Lung microvascular endothelial cell (primary cell): Measurements from ENCODE around the gene ZNF771. TPM values are rescaled to one million over a fixed set of nuclear protein-coding genes. Genes with fewer than 3 reads are reported as not detected.
"Not testable (repeated sequence)": the region's sequence is repeated elsewhere in the genome, so short reads cannot be mapped to it uniquely, and the experiment has no call there.

Experiments
- DNase-seq, 2 donors: peaks; one replicate each; pipeline versions ENCODE4 v3.0.0 to v3.0.0-alpha.2; 2010; ENCODE audit warnings: low read depth in 2 of 2
- total RNA-seq: library from RNA; depleted of rRNA; stranded (reverse); fragments of >200 nt; gene quantifications from 2 replicates; pipeline ENCODE4 v1.2.1, GENCODE V29; 2014

The ZNF771 gene
- total RNA-seq, 1 donor from 2014 or later = 10.5 TPM

DNA sequence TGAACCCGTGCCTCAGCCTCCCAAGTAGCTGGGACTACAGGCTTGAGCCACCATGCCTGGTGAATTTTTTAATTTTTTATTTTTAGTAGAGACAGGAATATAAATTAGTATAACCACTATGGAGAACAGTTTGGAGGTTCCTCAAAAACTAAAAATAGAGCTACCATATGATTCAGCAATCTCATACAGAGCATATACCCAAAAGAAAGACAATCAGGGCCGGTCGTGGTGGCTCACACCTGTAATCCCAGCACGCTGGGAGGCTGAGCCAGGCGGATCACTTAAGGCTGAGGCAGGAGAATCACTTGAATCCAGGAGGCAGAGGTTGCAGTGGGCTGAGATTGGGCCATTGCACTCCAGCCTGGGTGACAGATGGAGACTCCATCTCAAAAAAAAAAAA is 54.0 kb downstream of the ZNF771 start:
- not testable (repeated sequence) for DNase-seq

DNA sequence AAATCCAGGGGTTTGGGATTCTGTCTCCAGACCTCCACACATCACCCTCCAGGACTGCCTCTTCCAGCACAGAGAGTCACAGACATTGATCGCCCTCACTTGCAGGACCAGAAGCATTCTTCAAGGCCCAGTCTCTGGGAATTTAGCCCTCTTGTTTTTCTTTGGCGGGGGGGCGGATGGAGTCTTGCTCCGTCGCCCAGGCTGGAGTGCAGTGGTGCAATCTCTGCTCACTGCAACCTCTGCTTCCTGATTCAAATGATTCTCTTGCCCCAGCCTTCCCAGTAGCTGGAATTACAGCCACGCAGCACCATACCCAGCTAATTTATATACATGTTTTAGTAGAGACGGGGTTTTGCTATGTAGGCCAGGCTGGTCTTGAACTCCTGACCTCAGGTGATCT is 56.7 kb downstream of the ZNF771 start:
- DNase-seq = no peak

Other genes with a start within 250 kb of the ZNF771 start
- gene CORO1A, start 224.0 kb upstream of the ZNF771 start, total RNA-seq = 0.79 and 1.5 TPM in 2 replicates
- 20.4 and 25.3 TPM in 2 replicates for gene BOLA2B, start 213.9 kb upstream of the ZNF771 start, total RNA-seq
- 35.9 and 44.2 TPM in 2 replicates for gene SLX1A, start 213.7 kb upstream of the ZNF771 start, total RNA-seq
- gene SULT1A3, start 208.4 kb upstream of the ZNF771 start, total RNA-seq = 1.1 and 2.2 TPM in 2 replicates
- gene NPIPB13, start 159.1 kb upstream of the ZNF771 start, total RNA-seq = 0.22 and 0.60 TPM in 2 replicates
- 31.6 and 31.9 TPM in 2 replicates for gene CD2BP2, start 52.3 kb upstream of the ZNF771 start, total RNA-seq
- gene TBC1D10B, start 37.1 kb upstream of the ZNF771 start, total RNA-seq = 16.6 and 22.4 TPM in 2 replicates
- gene MYL11, start 32.8 kb upstream of the ZNF771 start, total RNA-seq = not detected in 2 replicates
- 0.20 TPM in 1 of 2 replicates, not detected in the other for gene SEPTIN1, start 25.0 kb upstream of the ZNF771 start, total RNA-seq
- gene ZNF48, start 12.2 kb upstream of the ZNF771 start, total RNA-seq = 11.1 and 11.6 TPM in 2 replicates
- gene DCTPP1, start 22.4 kb downstream of the ZNF771 start, total RNA-seq = 54.8 and 57.5 TPM in 2 replicates
- 11.8 and 17.9 TPM in 2 replicates for gene SEPHS2, start 38.3 kb downstream of the ZNF771 start, total RNA-seq
- gene ITGAL, start 65.1 kb downstream of the ZNF771 start, total RNA-seq = not detected in 2 replicates
- 11.3 and 17.9 TPM in 2 replicates for gene ZNF768, start 119.0 kb downstream of the ZNF771 start, total RNA-seq
- 4.8 and 7.7 TPM in 2 replicates for gene ZNF747, start 127.3 kb downstream of the ZNF771 start, total RNA-seq
- gene ZNF764, start 150.8 kb downstream of the ZNF771 start, total RNA-seq = 2.0 and 3.2 TPM in 2 replicates
- 5.0 and 5.4 TPM in 2 replicates for gene ZNF688, start 164.1 kb downstream of the ZNF771 start, total RNA-seq
- 5.4 and 9.9 TPM in 2 replicates for gene ZNF785, start 178.1 kb downstream of the ZNF771 start, total RNA-seq
- 3.1 and 4.0 TPM in 2 replicates for gene ZNF689, start 202.8 kb downstream of the ZNF771 start, total RNA-seq
- 4.1 and 4.4 TPM in 2 replicates for gene PRR14, start 243.4 kb downstream of the ZNF771 start, total RNA-seq